Esophagus muscularis mucosa (tissue), 4 donors: ENCODE results near the gene CAPN9.

Source experiments
- EP300 ChIP-seq: sonication (generic); formaldehyde crosslinking; IDR thresholded peaks from one replicate; pipeline ENCODE4 v1.6.1; 2017; ENCODE audit warnings: antibody characterized with exemption
- POLR2A ChIP-seq: fragments of 450-650 bp; IDR thresholded peaks from one replicate; pipeline ENCODE4 v1.6.1; 2017; ENCODE audit warnings: antibody characterized with exemption, moderate library complexity, mild to moderate bottlenecking, low read depth
- TF ChIP-seq, protein P1 (sequence below), 3 experiments: fragments of 200-600 bp in 2 of 3; fragments of 450-650 bp in 1 of 3; sonication (generic) in 2 of 3; IDR thresholded peaks; one replicate each; pipeline ENCODE4 v1.5.1; 2017 to 2019; ENCODE audit warnings: antibody characterized with exemption in 3 of 3, mild to moderate bottlenecking in 2 of 3, moderate library complexity in 1 of 3

- TF ChIP-seq POLR2A (no peak), EP300 (no peak)
- TF ChIP-seq, protein P1, sequence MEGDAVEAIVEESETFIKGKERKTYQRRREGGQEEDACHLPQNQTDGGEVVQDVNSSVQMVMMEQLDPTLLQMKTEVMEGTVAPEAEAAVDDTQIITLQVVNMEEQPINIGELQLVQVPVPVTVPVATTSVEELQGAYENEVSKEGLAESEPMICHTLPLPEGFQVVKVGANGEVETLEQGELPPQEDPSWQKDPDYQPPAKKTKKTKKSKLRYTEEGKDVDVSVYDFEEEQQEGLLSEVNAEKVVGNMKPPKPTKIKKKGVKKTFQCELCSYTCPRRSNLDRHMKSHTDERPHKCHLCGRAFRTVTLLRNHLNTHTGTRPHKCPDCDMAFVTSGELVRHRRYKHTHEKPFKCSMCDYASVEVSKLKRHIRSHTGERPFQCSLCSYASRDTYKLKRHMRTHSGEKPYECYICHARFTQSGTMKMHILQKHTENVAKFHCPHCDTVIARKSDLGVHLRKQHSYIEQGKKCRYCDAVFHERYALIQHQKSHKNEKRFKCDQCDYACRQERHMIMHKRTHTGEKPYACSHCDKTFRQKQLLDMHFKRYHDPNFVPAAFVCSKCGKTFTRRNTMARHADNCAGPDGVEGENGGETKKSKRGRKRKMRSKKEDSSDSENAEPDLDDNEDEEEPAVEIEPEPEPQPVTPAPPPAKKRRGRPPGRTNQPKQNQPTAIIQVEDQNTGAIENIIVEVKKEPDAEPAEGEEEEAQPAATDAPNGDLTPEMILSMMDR (IDR thresholded peaks at IDR 0.05), result no peak
These were observed 80.0 kb downstream of the CAPN9 start for GRCh38 chr1:230827081-230827681.
